Measurements from ENCODE around the gene KRTAP12-1.
"Not testable (repeated sequence)": the region's sequence is repeated elsewhere in the genome, so short reads cannot be mapped to it uniquely, and the experiment has no call there.

Gene KRTAP12-1

GRCh38 chr21:44701023-44701400, 19.0 kb upstream of the KRTAP12-1 start:
- TF ChIP-seq CTCF (IDR thresholded peaks at IDR 0.05; ENCODE audit: low read depth, low read length): no peak
- no peak overlapping the region for H3K4me3 ChIP-seq (ENCODE audit: low read depth, low read length)

GRCh38 chr21:44700101-44701022, 18.4 kb upstream of the KRTAP12-1 start:
- no peak for TF ChIP-seq CTCF (IDR thresholded peaks at IDR 0.05; ENCODE audit: low read depth, low read length)
- no peak overlapping the region for H3K4me3 ChIP-seq (ENCODE audit: low read depth, low read length)

- no peak overlapping the region for H3K4me3 ChIP-seq (ENCODE audit: low read depth, low read length)
- no peak for TF ChIP-seq CTCF (IDR thresholded peaks at IDR 0.05; ENCODE audit: low read depth, low read length)
Measured at GRCh38 chr21:44699502-44700001, 17.6 kb upstream of the KRTAP12-1 start.

GRCh38 chr21:44697811-44698734, 16.1 kb upstream of the KRTAP12-1 start:
- TF ChIP-seq CTCF (IDR thresholded peaks at IDR 0.05; ENCODE audit: low read depth, low read length): no peak
- H3K4me3 ChIP-seq (ENCODE audit: low read depth, low read length): no peak overlapping the region

- not testable (repeated sequence) for H3K4me3 ChIP-seq (ENCODE audit: low read depth, low read length)
Measured at GRCh38 chr21:44697172-44697810, 15.3 kb upstream of the KRTAP12-1 start, which contains the start of gene KRTAP10-12. Gene KRTAP10-12, plus strand, starts transcription at chr21:44697172. Its CDS starts 30 bp downstream, at chr21:44697202.

GRCh38 chr21:44696572-44696971, 14.6 kb upstream of the KRTAP12-1 start:
- H3K4me3 ChIP-seq (ENCODE audit: low read depth, low read length): no peak overlapping the region
- no peak for TF ChIP-seq CTCF (IDR thresholded peaks at IDR 0.05; ENCODE audit: low read depth, low read length)

- TF ChIP-seq CTCF (IDR thresholded peaks at IDR 0.05; ENCODE audit: low read depth, low read length): no peak
- H3K4me3 ChIP-seq (ENCODE audit: low read depth, low read length): no peak overlapping the region
Measured at GRCh38 chr21:44695641-44696040, 13.7 kb upstream of the KRTAP12-1 start.
